Smooth muscle cell (in vitro differentiated cells): ENCODE results near the gene ACTC1. TPM values are rescaled to one million over a fixed set of nuclear protein-coding genes. Genes with fewer than 3 reads are reported as not detected.
A peak's percentile ranks its signal among the peaks of the same experiment; 100 is the strongest.

ENCODE experiments used
- DNase-seq: peaks from one replicate; lab custom pipeline; 2025; ENCODE audit not compliant: unreplicated experiment; lab: John Stamatoyannopoulos, UW
- H2AFZ ChIP-seq: fragments of 200-600 bp; sonication (generic); 2 replicates; pipeline ENCODE4 v1.6.0; 2016; ENCODE audit warnings: antibody characterized with exemption, low read depth, mild to moderate bottlenecking
- H3F3A ChIP-seq: fragments of 200-600 bp; sonication (generic); 2 replicates; pipeline ENCODE4 v1.6.0; 2017; ENCODE audit warnings: antibody characterized with exemption, low read depth
- H3K27ac ChIP-seq: fragments of 200-600 bp; sonication (generic); 2 replicates; pipeline ENCODE4 v1.5.1; 2016; ENCODE audit warnings: low read depth, mild to moderate bottlenecking
- H3K27me3 ChIP-seq: fragments of 200-600 bp; sonication (generic); 2 replicates; pipeline ENCODE4 v1.6.1; 2016; ENCODE audit warnings: low read depth, mild to moderate bottlenecking
- H3K36me3 ChIP-seq: fragments of 200-600 bp; sonication (generic); 2 replicates; pipeline ENCODE4 v1.5.1; 2016; ENCODE audit warnings: low read depth
- H3K4me1 ChIP-seq: fragments of 200-600 bp; sonication (generic); 2 replicates; pipeline ENCODE4 v1.5.1; 2016; ENCODE audit warnings: low read depth
- H3K4me2 ChIP-seq: fragments of 200-600 bp; sonication (generic); 2 replicates; pipeline ENCODE4 v1.6.0; 2016; ENCODE audit warnings: mild to moderate bottlenecking
- H3K4me3 ChIP-seq: fragments of 200-600 bp; sonication (generic); 2 replicates; pipeline ENCODE4 v1.5.1; 2016; ENCODE audit warnings: mild to moderate bottlenecking
- H3K79me2 ChIP-seq: fragments of 200-600 bp; sonication (generic); 2 replicates; pipeline ENCODE4 v1.6.0; 2016; ENCODE audit warnings: low read depth, mild to moderate bottlenecking
- H3K9ac ChIP-seq: fragments of 200-600 bp; sonication (generic); 2 replicates; pipeline ENCODE4 v1.6.0; 2016; ENCODE audit warnings: low read depth
- H3K9me3 ChIP-seq: fragments of 200-600 bp; sonication (generic); replicated peaks from 2 replicates; pipeline ENCODE4 v1.5.1; 2016; ENCODE audit warnings: low read depth
- H4K20me1 ChIP-seq: fragments of 200-600 bp; sonication (generic); 2 replicates; pipeline ENCODE4 v1.6.0; 2016; ENCODE audit warnings: low read depth
- WGBS: methylation state at CpG from one replicate; pipeline ENCODE4 v1.1.7; 2016; ENCODE audit warnings: low lambda C conversion rate; 5-methylcytosine and 5-hydroxymethylcytosine counted together
- polyA plus RNA-seq: library from polyadenylated mRNA; unstranded; fragments of >200 nt; fragmentation: Nextera tagmentation; extraction: Ambion mirVana; gene quantifications from 2 replicates; pipeline ENCODE4 v1.2.1, GENCODE V29; 2016
- total RNA-seq: library from RNA; depleted of rRNA; stranded (reverse); fragments of >200 nt; gene quantifications from 2 replicates; pipeline ENCODE4 v1.2.3, GENCODE V29; 2014
- TF ChIP-seq, protein P1 (sequence below): fragments of 200-600 bp; sonication (generic); IDR thresholded peaks from 2 replicates; pipeline ENCODE4 v1.5.1; 2017; ENCODE audit warnings: borderline replicate concordance, mild to moderate bottlenecking, antibody characterized with exemption; ENCODE audit not compliant: insufficient read depth, poor library complexity, severe bottlenecking

ACTC1 gene
- total and polyA plus RNA-seq, 2 experiments from 2014 or later: 90.5 to 136 TPM

DNA sequence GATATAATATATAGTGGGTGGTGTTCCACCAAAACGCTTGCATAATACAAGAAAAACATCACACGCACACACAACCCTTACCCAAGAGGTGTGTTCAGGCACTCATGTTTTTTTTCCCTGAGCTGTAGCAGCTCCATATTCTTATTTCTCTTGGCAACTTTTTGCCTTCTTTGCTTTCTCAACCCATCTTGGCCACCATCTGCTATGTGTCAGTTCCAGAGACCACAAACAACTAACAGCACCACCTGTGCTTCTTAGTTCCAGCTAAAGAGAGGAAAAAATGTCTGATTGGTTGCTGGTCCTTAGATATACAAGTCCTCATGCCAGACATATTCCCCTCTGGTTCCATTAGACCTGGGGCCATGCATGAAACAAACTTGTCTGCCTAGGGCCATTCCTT lies 11.9 kb downstream of the ACTC1 start:
- H3K9me3 ChIP-seq: no peaks in the 10 kb centered on the region
- H3K79me2 ChIP-seq: no peaks in the 10 kb centered on the region
- no peak overlapping the region for H3K4me2 ChIP-seq
- no peak overlapping the region for H3K27ac ChIP-seq
- no peak overlapping the region for H3K9ac ChIP-seq
- no peaks in the 10 kb centered on the region for H3F3A ChIP-seq
- no peaks in the 10 kb centered on the region for H3K4me1 ChIP-seq
- H3K36me3 ChIP-seq: no peaks in the 10 kb centered on the region
- TF ChIP-seq, protein P1, sequence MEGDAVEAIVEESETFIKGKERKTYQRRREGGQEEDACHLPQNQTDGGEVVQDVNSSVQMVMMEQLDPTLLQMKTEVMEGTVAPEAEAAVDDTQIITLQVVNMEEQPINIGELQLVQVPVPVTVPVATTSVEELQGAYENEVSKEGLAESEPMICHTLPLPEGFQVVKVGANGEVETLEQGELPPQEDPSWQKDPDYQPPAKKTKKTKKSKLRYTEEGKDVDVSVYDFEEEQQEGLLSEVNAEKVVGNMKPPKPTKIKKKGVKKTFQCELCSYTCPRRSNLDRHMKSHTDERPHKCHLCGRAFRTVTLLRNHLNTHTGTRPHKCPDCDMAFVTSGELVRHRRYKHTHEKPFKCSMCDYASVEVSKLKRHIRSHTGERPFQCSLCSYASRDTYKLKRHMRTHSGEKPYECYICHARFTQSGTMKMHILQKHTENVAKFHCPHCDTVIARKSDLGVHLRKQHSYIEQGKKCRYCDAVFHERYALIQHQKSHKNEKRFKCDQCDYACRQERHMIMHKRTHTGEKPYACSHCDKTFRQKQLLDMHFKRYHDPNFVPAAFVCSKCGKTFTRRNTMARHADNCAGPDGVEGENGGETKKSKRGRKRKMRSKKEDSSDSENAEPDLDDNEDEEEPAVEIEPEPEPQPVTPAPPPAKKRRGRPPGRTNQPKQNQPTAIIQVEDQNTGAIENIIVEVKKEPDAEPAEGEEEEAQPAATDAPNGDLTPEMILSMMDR: no peak
- no peak overlapping the region for H2AFZ ChIP-seq
- no peak overlapping the region for H3K4me3 ChIP-seq
- no peaks in the 10 kb centered on the region for H3K27me3 ChIP-seq
- WGBS: 98% methylated on average over 2 of the region's 2 CpGs
- no peaks in the 10 kb centered on the region for H4K20me1 ChIP-seq
- no peak for DNase-seq

DNA sequence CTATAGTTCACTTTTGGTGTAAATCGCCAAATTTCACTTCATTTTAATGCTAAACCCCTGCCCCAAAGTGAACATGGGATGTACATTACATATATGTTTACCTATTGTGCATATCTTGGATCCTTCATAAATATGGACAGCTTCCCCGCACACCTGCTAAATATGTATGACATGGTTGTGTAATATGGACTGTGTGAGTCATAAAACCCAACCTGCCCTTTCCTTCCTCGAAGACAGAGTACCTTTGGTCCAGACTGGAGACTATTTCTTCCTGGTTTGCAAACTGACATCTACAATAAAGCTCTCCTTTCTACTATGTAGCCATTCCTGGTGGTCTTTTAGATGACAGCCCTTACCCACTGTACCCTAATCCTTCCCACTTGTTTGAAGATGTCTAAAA lies 12.4 kb downstream of the ACTC1 start:
- Histone ChIP-seq H2AFZ (no peak overlapping the region), H3K36me3 (no peaks in the 10 kb centered on the region), H3K4me3 (no peak overlapping the region), H3K9ac (no peak overlapping the region), H3K9me3 (no peaks in the 10 kb centered on the region), H3K27ac (no peak overlapping the region), H3K27me3 (no peaks in the 10 kb centered on the region), H3K79me2 (no peaks in the 10 kb centered on the region), H3K4me2 (no peak overlapping the region), H3K4me1 (no peaks in the 10 kb centered on the region), H3F3A (no peaks in the 10 kb centered on the region), H4K20me1 (no peaks in the 10 kb centered on the region)
- WGBS: 86% methylated on average over 3 of the region's 3 CpGs
- TF ChIP-seq, protein P1: no peak
- DNase-seq: no peak

DNA sequence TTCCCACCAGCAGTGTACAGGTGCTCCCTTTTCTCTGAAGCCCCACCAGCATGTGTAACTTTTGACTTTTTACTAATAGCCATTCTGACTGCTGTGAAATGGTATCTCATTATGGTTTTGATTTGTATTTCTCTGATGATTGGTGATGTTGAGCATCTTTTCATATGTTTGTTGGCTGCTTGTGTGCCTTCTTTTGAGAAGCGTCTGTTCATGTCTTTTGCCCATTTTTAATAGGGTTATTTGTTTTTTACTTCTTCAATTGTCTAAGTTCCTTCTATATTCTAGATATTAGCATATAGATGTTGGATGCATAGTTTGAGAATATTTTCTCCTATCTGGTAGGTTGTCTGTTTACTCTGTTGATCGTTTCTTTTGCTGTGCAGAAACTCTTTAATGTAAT lies 14.6 kb downstream of the ACTC1 start:
- H3K36me3 ChIP-seq: no peaks in the 10 kb centered on the region
- no peaks in the 10 kb centered on the region for H4K20me1 ChIP-seq
- H3K9ac ChIP-seq: no peak overlapping the region
- no peak overlapping the region for H3K27ac ChIP-seq
- WGBS: 91% methylated on average over 2 of the region's 2 CpGs
- no peaks in the 10 kb centered on the region for H3K9me3 ChIP-seq
- H3K79me2 ChIP-seq: no peaks in the 10 kb centered on the region
- H3K4me3 ChIP-seq: no peak overlapping the region
- no peaks in the 10 kb centered on the region for H3F3A ChIP-seq
- DNase-seq: no peak
- no peaks in the 10 kb centered on the region for H3K27me3 ChIP-seq
- TF ChIP-seq, protein P1: no peak
- H3K4me2 ChIP-seq: no peak overlapping the region
- H2AFZ ChIP-seq: no peak overlapping the region
- no peaks in the 10 kb centered on the region for H3K4me1 ChIP-seq

DNA sequence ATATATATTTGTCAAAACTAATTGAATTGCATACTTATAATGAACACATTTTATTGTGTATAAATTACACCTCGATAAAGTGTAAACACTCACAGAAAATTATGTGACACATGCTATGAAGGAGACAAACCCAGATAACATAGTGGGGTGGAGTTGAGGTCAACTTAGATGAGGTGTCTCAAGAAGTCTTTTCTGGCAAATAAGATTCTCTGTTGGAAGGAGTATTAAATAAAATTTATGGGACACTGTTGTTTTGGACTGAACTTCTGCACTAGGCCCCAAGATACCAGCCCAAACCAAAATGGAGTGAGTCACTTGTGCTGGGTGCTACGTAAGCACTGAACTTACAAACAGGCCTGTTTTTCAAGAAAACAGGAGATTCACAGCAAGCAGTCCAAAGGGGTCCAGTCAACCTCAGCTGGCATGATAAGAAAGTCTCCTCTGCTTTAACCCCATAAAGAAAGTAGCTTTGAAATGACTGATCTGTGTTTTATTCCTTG lies 18.7 kb downstream of the ACTC1 start:
- H3K4me1 ChIP-seq: no peaks in the 10 kb centered on the region
- H3K4me3 ChIP-seq: no peak overlapping the region
- TF ChIP-seq, protein P1: no peak
- no peaks in the 10 kb centered on the region for H4K20me1 ChIP-seq
- H3K9ac ChIP-seq: no peak overlapping the region
- H3K79me2 ChIP-seq: no peaks in the 10 kb centered on the region
- H3K4me2 ChIP-seq: no peak overlapping the region
- H3F3A ChIP-seq: no peaks in the 10 kb centered on the region
- H3K27ac ChIP-seq: no peak overlapping the region
- no peak for DNase-seq
- no peaks in the 10 kb centered on the region for H3K27me3 ChIP-seq
- no peaks in the 10 kb centered on the region for H3K36me3 ChIP-seq
- peak overlapping the region; percentile 57 for H2AFZ ChIP-seq
- no peaks in the 10 kb centered on the region for H3K9me3 ChIP-seq
- WGBS: 29% methylated on average over 2 of the region's 2 CpGs
